ENCODE data around the gene NPAS3.

Gene NPAS3

GRCh38 chr14:33016613-33017012, 77.9 kb downstream of the NPAS3 start:
- DNase-seq (ENCODE audit: low read depth in 2 of 2) = no peak

GRCh38 chr14:33017016-33017415, 78.3 kb downstream of the NPAS3 start:
- no peak for DNase-seq (ENCODE audit: low read depth in 2 of 2)

- DNase-seq (ENCODE audit: low read depth in 2 of 2) = no peak
Measured at GRCh38 chr14:33019346-33019745, 80.7 kb downstream of the NPAS3 start.

- no peak for DNase-seq (ENCODE audit: low read depth in 2 of 2)
Measured at GRCh38 chr14:33026850-33027430, 88.3 kb downstream of the NPAS3 start.

- no peak for DNase-seq (ENCODE audit: low read depth in 2 of 2)
Measured at GRCh38 chr14:33029511-33029910, 90.8 kb downstream of the NPAS3 start.

- no peak for DNase-seq (ENCODE audit: low read depth in 2 of 2)
Measured at GRCh38 chr14:33030386-33030785, 91.7 kb downstream of the NPAS3 start.

- DNase-seq (ENCODE audit: low read depth in 2 of 2) = no peak
Measured at GRCh38 chr14:33035416-33036194, 96.9 kb downstream of the NPAS3 start.

- DNase-seq (ENCODE audit: low read depth in 2 of 2) = no peak
Measured at GRCh38 chr14:33039311-33039710, 100.6 kb downstream of the NPAS3 start.

- DNase-seq (ENCODE audit: low read depth in 2 of 2) = no peak
Measured at GRCh38 chr14:33040372-33041140, 101.9 kb downstream of the NPAS3 start.

GRCh38 chr14:33042591-33042990, 103.9 kb downstream of the NPAS3 start:
- DNase-seq (ENCODE audit: low read depth in 2 of 2) = no peak

GRCh38 chr14:33045760-33046159, 107.1 kb downstream of the NPAS3 start:
- DNase-seq (ENCODE audit: low read depth in 2 of 2) = no peak

- no peak for DNase-seq (ENCODE audit: low read depth in 2 of 2)
Measured at GRCh38 chr14:33052943-33053342, 114.3 kb downstream of the NPAS3 start.

- DNase-seq (ENCODE audit: low read depth in 2 of 2) = no peak
Measured at GRCh38 chr14:33056213-33056612, 117.5 kb downstream of the NPAS3 start.

- no peak for DNase-seq (ENCODE audit: low read depth in 2 of 2)
Measured at GRCh38 chr14:33057585-33057984, 118.9 kb downstream of the NPAS3 start.

GRCh38 chr14:33061667-33062325, 123.1 kb downstream of the NPAS3 start:
- DNase-seq (ENCODE audit: low read depth in 2 of 2) = no peak

GRCh38 chr14:33062476-33062875, 123.8 kb downstream of the NPAS3 start:
- no peak for DNase-seq (ENCODE audit: low read depth in 2 of 2)

GRCh38 chr14:33062881-33063280, 124.2 kb downstream of the NPAS3 start:
- no peak for DNase-seq (ENCODE audit: low read depth in 2 of 2)

- DNase-seq (ENCODE audit: low read depth in 2 of 2) = no peak
Measured at GRCh38 chr14:33063521-33063920, 124.8 kb downstream of the NPAS3 start.

GRCh38 chr14:33065634-33066033, 127.0 kb downstream of the NPAS3 start:
- DNase-seq (ENCODE audit: low read depth in 2 of 2) = no peak

- no peak for DNase-seq (ENCODE audit: low read depth in 2 of 2)
Measured at GRCh38 chr14:33068040-33068439, 129.4 kb downstream of the NPAS3 start.

- no peak for DNase-seq (ENCODE audit: low read depth in 2 of 2)
Measured at GRCh38 chr14:33068626-33069025, 129.9 kb downstream of the NPAS3 start.

- no peak for DNase-seq (ENCODE audit: low read depth in 2 of 2)
Measured at GRCh38 chr14:33070475-33070874, 131.8 kb downstream of the NPAS3 start.

All from stimulated activated CD4-positive, alpha-beta T cell treated with anti-CD3 and anti-CD28 coated beads, Interleukin-4, amount 100 ng/mL, for 48 hours (primary cell).